HCT116 (cell line): ENCODE data around the gene CACNA1C.

ENCODE experiments used
- EGR1 ChIP-seq: IDR thresholded peaks from 2 replicates; pipeline ENCODE4 v1.6.1; 2012; ENCODE audit warnings: low read depth
- EZH2 ChIP-seq: fragments of 200-600 bp; sonication (generic); IDR thresholded peaks from 2 replicates; pipeline ENCODE4 v1.6.1; 2017; ENCODE audit warnings: antibody characterized with exemption, mixed run types
- EZH2phosphoT487 ChIP-seq: fragments of 200-600 bp; IDR thresholded peaks from 2 replicates; pipeline ENCODE4 v1.6.1; 2018; ENCODE audit warnings: antibody characterized with exemption, borderline replicate concordance
- POLR2A ChIP-seq: IDR thresholded peaks from 2 replicates; pipeline ENCODE4 v1.7.0; 2011; ENCODE audit warnings: borderline replicate concordance; ENCODE audit not compliant: insufficient read depth, insufficient read length; ENCODE audit errors: extremely low read depth
- POLR2AphosphoS5 ChIP-seq: IDR thresholded peaks from 2 replicates; pipeline ENCODE4 v1.6.1; 2011; ENCODE audit warnings: mild to moderate bottlenecking, low read depth, low read length, moderate library complexity
- TF ChIP-seq, protein P1 (sequence below), 3 experiments: fragments of 200-600 bp in 1 of 3; sonication (generic) in 1 of 3; IDR thresholded peaks in 2 of 3; conservative IDR thresholded peaks in 1 of 3; 2 replicates each; pipeline ENCODE4 v1.5.1; 2012 to 2017; ENCODE audit warnings: low read depth in 2 of 3, low read length in 2 of 3, antibody characterized with exemption in 1 of 3, borderline replicate concordance in 1 of 3, control low read depth in 1 of 3, mild to moderate bottlenecking in 1 of 3, mixed read lengths in 1 of 3, mixed run types in 1 of 3, moderate library complexity in 1 of 3; ENCODE audit not compliant: insufficient read depth in 1 of 3
- TF ChIP-seq, protein P2 (sequence below): IDR thresholded peaks from 2 replicates; pipeline ENCODE4 v1.6.1; 2012
- TF ChIP-seq, protein P3 (sequence below): IDR thresholded peaks from 2 replicates; pipeline ENCODE4 v1.6.1; 2012

DNA sequence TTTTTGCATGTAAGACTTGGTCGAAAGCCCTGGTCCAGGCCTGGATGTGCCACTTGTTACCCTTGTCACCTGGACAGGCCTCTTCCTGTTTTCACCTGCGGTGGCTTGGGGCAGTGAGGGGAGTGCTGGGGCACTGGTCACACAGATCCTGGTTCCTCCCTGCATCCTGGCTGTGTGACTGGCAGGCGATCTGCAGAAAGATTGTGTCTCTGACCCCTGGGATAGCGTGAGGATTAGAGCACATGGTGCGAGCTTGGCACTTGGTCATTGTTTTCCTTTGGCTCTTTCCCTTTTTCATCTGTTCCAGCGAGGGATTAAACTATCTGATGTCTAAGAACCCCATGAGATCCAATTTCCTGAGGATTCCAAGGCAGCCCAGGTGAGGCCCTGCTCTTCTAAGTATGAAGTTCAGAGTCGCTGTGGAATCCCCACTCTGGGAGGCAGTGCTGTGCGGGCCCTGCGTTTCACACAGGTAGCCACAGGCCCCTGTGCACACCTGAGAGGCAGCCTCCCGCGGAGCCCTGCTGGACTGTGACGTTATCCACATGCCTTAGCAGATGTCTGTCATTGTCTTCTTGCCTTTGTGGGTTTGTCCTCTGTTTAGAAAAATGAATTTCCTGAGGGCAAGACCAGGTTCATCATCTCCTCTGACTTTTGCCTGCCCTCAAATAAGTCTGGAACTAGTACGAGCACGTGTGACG is 288.4 kb downstream of the CACNA1C start:
- TF ChIP-seq, protein P1, sequence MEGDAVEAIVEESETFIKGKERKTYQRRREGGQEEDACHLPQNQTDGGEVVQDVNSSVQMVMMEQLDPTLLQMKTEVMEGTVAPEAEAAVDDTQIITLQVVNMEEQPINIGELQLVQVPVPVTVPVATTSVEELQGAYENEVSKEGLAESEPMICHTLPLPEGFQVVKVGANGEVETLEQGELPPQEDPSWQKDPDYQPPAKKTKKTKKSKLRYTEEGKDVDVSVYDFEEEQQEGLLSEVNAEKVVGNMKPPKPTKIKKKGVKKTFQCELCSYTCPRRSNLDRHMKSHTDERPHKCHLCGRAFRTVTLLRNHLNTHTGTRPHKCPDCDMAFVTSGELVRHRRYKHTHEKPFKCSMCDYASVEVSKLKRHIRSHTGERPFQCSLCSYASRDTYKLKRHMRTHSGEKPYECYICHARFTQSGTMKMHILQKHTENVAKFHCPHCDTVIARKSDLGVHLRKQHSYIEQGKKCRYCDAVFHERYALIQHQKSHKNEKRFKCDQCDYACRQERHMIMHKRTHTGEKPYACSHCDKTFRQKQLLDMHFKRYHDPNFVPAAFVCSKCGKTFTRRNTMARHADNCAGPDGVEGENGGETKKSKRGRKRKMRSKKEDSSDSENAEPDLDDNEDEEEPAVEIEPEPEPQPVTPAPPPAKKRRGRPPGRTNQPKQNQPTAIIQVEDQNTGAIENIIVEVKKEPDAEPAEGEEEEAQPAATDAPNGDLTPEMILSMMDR (IDR thresholded peaks at IDR 0.05 in 2 of 3, conservative IDR thresholded peaks at IDR 0.05 in 1 of 3; ENCODE audit: borderline replicate concordance in 1 of 3, insufficient read depth in 1 of 3, low read depth in 2 of 3, low read length in 2 of 3), result no peak
- TF ChIP-seq POLR2A (no peak), EZH2 (no peak), EGR1 (no peak), POLR2AphosphoS5 (no peak), EZH2phosphoT487 (no peak)
- TF ChIP-seq, protein P2, sequence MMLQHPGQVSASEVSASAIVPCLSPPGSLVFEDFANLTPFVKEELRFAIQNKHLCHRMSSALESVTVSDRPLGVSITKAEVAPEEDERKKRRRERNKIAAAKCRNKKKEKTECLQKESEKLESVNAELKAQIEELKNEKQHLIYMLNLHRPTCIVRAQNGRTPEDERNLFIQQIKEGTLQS, result no peak
- TF ChIP-seq, protein P3, sequence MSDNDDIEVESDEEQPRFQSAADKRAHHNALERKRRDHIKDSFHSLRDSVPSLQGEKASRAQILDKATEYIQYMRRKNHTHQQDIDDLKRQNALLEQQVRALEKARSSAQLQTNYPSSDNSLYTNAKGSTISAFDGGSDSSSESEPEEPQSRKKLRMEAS, result no peak
